Nephron (organoid): ENCODE data around the gene RNF166.

ENCODE experiments used
- H3K27ac Mint-ChIP-seq, 3 experiments: 2 replicates each; pipeline ENCODE4 v1.8.0; 2020; ENCODE audit warnings: mixed read lengths in 3 of 3, mild to moderate bottlenecking in 2 of 3, moderate library complexity in 1 of 3
- H3K27me3 Mint-ChIP-seq: 2 replicates; pipeline ENCODE4 v1.8.0; 2021; ENCODE audit warnings: low read depth, mild to moderate bottlenecking, moderate library complexity, mixed read lengths
- H3K36me3 Mint-ChIP-seq: 2 replicates; pipeline ENCODE4 v1.8.0; 2020; ENCODE audit warnings: low read depth, mixed read lengths
- H3K4me1 Mint-ChIP-seq: 2 replicates; pipeline ENCODE4 v1.8.0; 2020; ENCODE audit warnings: mixed read lengths
- H3K4me3 Mint-ChIP-seq, 3 experiments: 2 replicates each; pipeline ENCODE4 v1.8.0; 2020; ENCODE audit warnings: mild to moderate bottlenecking in 3 of 3, mixed read lengths in 3 of 3, moderate library complexity in 2 of 3
- H3K9me3 Mint-ChIP-seq: 2 replicates; pipeline ENCODE4 v1.8.0; 2020; ENCODE audit warnings: mixed read lengths
- TF ChIP-seq, protein P1 (sequence below), 3 experiments: fragments of 200-600 bp; sonication (generic); IDR thresholded peaks; one replicate each; pipeline ENCODE4 v1.5.0; 2021; ENCODE audit warnings: antibody characterized with exemption in 3 of 3; ENCODE audit not compliant: unreplicated experiment in 3 of 3

RNF166 gene

DNA sequence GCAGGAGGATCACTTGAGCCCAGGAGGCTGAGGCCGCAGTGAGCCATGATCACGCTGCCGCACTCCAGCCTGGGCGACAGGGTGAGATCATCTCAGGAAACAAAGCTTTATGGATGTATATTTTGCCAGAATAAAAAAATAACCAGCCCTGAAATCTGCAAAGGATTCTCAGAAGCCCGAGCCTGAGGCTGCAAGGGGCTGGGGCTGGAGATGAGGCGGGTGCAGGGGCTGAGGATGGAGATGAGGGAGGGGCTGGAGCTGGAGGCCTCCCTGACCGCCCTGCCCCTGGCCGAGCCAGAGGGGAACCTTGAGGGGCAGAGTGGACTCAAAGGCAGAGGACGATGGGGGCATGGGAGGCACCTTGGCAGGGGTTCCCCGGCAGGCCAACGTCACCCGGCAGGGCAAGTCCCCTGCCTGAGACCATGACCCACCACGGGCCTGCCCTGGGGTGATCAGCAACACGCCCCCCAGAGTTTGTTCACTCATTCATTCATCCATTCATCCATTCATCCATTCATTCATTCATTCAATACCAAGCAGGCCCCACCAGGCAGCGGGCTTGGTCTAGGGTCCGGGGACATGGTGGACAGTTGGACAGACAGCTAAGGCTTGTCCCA lies 46.3 kb upstream of the RNF166 start:
- H3K4me3 Mint-ChIP-seq, result no peak overlapping the region
- no peaks in the 10 kb centered on the region for H3K4me1 Mint-ChIP-seq
- H3K27me3 Mint-ChIP-seq, result peaks cover 10% of the 10 kb centered on the region
- H3K36me3 Mint-ChIP-seq, result no peaks in the 10 kb centered on the region
- TF ChIP-seq, protein P1, sequence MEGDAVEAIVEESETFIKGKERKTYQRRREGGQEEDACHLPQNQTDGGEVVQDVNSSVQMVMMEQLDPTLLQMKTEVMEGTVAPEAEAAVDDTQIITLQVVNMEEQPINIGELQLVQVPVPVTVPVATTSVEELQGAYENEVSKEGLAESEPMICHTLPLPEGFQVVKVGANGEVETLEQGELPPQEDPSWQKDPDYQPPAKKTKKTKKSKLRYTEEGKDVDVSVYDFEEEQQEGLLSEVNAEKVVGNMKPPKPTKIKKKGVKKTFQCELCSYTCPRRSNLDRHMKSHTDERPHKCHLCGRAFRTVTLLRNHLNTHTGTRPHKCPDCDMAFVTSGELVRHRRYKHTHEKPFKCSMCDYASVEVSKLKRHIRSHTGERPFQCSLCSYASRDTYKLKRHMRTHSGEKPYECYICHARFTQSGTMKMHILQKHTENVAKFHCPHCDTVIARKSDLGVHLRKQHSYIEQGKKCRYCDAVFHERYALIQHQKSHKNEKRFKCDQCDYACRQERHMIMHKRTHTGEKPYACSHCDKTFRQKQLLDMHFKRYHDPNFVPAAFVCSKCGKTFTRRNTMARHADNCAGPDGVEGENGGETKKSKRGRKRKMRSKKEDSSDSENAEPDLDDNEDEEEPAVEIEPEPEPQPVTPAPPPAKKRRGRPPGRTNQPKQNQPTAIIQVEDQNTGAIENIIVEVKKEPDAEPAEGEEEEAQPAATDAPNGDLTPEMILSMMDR (IDR thresholded peaks at IDR 0.05; ENCODE audit: unreplicated experiment in 3 of 3), result no peak
- no peaks in the 10 kb centered on the region for H3K9me3 Mint-ChIP-seq
- H3K27ac Mint-ChIP-seq, result no peak overlapping the region

DNA sequence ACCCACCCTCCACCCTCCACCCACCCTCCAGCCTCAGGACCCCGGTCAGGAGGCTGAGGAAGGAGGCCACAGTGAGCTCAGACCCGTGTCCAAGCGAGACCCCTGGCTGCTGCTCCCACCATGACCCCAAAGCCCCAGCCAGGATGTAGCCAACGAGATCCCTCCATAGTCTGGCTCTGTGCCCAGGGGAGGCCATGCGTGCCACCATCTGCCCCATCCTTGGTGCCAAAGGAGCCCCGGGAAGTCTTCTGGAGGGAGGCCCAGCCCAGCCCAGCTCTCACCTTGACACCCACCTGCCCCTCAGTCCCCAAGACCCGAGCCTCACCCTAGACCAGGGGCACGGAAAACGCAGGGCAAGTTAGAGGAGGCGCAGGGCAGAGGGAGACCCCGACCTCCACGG lies 44.6 kb upstream of the RNF166 start:
- Mint-ChIP-seq H3K4me3 (no peak overlapping the region), H3K9me3 (no peaks in the 10 kb centered on the region), H3K36me3 (no peaks in the 10 kb centered on the region), H3K4me1 (peaks cover 6% of the 10 kb centered on the region), H3K27ac (no peak overlapping the region), H3K27me3 (peaks cover 17% of the 10 kb centered on the region)
- TF ChIP-seq, protein P1 (IDR thresholded peaks at IDR 0.05; ENCODE audit: unreplicated experiment in 3 of 3), result no peak

DNA sequence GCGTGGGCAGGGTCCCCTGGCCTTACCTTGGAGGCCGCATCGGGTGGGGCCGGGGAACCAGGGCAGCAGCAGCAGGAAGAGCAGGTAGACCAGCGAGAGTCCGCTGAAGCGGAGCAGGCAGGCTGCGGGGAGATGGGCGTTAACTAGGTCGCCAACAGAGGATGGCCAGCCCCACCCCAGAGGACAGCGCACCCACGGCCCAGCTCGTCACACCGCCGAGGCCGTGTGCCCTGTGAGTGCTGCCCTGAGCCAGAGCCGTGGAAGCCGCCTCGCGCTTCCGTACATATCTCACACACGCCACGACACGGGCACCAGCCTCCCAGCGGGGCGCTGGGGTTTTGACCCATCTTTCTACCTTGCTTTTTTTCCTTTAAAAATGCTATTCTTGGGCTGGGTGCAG lies 43.1 kb upstream of the RNF166 start:
- Mint-ChIP-seq H3K4me1 (peaks cover 6% of the 10 kb centered on the region), H3K36me3 (no peaks in the 10 kb centered on the region), H3K9me3 (no peaks in the 10 kb centered on the region), H3K27ac (no peak overlapping the region), H3K27me3 (peaks cover 18% of the 10 kb centered on the region), H3K4me3 (no peak overlapping the region)
- TF ChIP-seq, protein P1 (IDR thresholded peaks at IDR 0.05; ENCODE audit: unreplicated experiment in 3 of 3), result no peak

DNA sequence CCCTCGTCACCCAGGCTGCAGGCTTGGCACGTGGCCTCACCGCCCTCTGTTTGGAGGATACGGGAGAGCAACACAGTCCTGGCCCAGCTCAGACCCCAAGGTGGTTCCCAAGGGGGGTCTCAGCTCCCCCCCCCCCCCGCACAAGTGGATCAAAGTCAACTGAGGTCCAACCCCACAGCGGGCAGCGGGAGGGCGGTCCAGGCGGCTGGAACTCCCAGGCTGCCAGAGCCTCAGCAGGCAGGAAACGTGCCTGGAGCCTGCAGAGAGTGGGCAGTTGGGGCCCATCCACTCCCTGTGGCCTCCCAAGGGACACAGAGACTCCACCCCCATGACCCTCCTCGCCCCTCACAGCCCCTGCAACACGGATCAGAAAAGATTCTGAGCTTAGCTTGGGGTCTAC lies 42.2 kb upstream of the RNF166 start:
- Mint-ChIP-seq H3K9me3 (no peaks in the 10 kb centered on the region), H3K36me3 (no peaks in the 10 kb centered on the region), H3K27ac (no peak overlapping the region), H3K4me1 (peaks cover 6% of the 10 kb centered on the region), H3K4me3 (no peak overlapping the region), H3K27me3 (peaks cover 18% of the 10 kb centered on the region)
- TF ChIP-seq, protein P1 (IDR thresholded peaks at IDR 0.05; ENCODE audit: unreplicated experiment in 3 of 3), result no peak

DNA sequence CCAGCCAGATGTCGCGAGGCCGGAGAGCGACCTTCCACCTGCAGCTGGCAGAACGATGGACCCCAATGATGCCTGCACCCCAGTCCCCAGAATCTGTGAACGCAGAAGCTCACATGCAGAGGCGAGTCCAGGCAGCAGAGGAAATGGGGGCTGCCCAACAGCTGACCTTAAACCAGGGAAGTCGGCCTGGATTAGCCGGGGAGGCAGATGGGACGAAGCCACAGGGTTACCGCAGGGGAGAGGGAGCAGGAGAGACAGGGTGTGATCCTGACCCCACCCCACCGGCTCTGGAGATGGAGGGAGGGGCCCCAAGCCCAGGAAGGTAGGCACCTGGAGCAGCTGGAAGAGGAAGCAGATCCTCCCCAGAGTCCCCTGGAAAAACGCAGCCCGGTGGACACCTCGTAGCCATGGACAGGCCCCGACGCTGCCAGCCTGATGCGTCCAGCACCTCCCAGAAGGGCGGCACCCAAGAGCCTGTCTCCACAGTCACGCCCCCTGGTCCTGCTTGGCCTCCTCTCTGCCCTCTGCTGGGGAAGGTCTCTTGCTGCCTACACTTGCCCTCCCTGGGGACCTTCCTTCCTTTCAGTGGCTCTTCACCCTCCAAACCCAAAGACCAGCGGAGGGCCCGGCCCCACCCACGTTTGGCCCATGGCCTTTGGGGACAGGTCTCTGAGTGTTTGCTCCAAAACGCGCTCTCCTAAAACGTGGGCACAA lies 41.5 kb upstream of the RNF166 start:
- H3K9me3 Mint-ChIP-seq, result no peaks in the 10 kb centered on the region
- H3K27me3 Mint-ChIP-seq, result peaks cover 16% of the 10 kb centered on the region
- H3K36me3 Mint-ChIP-seq, result no peaks in the 10 kb centered on the region
- H3K27ac Mint-ChIP-seq, result no peak overlapping the region
- TF ChIP-seq, protein P1 (IDR thresholded peaks at IDR 0.05; ENCODE audit: unreplicated experiment in 3 of 3), result no peak
- H3K4me3 Mint-ChIP-seq, result no peak overlapping the region
- peaks cover 6% of the 10 kb centered on the region for H3K4me1 Mint-ChIP-seq

DNA sequence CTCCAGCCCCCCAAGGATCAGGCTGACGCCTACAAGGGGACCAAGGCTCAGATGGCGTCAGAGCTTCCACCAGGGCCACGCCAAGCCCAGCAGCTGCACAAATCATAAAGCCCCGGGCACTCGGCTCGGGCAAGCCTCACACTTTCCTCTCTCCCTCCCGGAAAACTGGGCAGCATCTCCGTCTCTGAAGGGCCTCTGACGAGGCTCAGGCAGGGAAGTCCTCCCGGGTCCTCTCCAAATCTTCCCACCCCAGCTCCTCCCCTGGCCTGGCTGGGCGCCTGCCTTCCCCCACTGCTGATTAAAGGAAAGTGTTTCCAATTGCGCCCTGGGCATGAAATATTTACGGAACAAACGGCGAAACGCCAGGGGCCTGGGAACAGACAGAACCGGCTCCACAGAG lies 40.3 kb upstream of the RNF166 start:
- H3K27ac Mint-ChIP-seq, result no peak overlapping the region
- no peaks in the 10 kb centered on the region for H3K9me3 Mint-ChIP-seq
- H3K36me3 Mint-ChIP-seq, result no peaks in the 10 kb centered on the region
- TF ChIP-seq, protein P1 (IDR thresholded peaks at IDR 0.05; ENCODE audit: unreplicated experiment in 3 of 3), result no peak
- H3K4me1 Mint-ChIP-seq, result peaks cover 6% of the 10 kb centered on the region
- peaks cover 13% of the 10 kb centered on the region for H3K27me3 Mint-ChIP-seq
- no peak overlapping the region for H3K4me3 Mint-ChIP-seq
